ENCODE measurements around the gene MLLT3. TPM values are rescaled to one million over a fixed set of nuclear protein-coding genes. Genes with fewer than 3 reads are reported as not detected.

MLLT3 gene
- total and polyA plus RNA-seq, 2 donors (not counting 1 experiment from before 2014, with no cell fraction given) = 37.3 to 43.8 TPM

DNA sequence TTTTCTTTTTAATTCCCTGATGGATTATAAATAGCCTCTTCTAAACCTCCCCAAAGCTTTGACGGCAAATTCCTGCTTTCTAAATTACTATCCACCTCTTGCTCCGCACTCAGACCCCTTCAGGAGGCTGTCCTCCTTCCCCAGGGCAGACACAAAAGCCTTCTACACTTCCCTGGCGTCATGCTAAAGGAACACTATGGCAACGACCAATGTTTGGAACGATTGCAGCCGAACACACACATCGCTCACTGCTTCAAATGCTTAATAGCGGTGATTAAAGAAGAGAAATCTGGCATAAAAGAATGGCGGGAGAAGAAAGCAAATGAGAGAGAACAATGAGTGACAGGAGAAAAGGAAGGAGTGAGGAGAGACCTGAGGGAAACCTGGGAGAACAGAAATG, 297.3 kb downstream of the MLLT3 start:
- Histone ChIP-seq H3K27me3 (ENCODE audit: control insufficient read depth, insufficient read depth, low read length) (peaks cover 2% of the 10 kb centered on the region), H3K9me3 (ENCODE audit: control insufficient read depth, insufficient read depth, low read depth, low read length) (no peaks in the 10 kb centered on the region), H3K4me3 (replicated peaks in 1 of 4; ENCODE audit: control extremely low read depth in 1 of 4, insufficient read depth in 1 of 4, low read depth in 3 of 4, low read length in 4 of 4) (no peak overlapping the region), H3K36me3 (ENCODE audit: control insufficient read depth, insufficient read depth, low read length) (no peaks in the 10 kb centered on the region), H3K4me1 (ENCODE audit: control insufficient read depth, extremely low read depth, insufficient read depth, low read length) (no peaks in the 10 kb centered on the region), H3K9ac (ENCODE audit: insufficient read depth, low read length) (no peak overlapping the region), H3K27ac (ENCODE audit: insufficient read depth, low read length) (no peak overlapping the region), H3K4me2 (ENCODE audit: extremely low read depth, insufficient read depth, low read length) (no peak overlapping the region), H2AFZ (ENCODE audit: low read length) (no peak overlapping the region), H3K79me2 (ENCODE audit: control insufficient read depth, insufficient read depth, low read length) (no peaks in the 10 kb centered on the region), H4K20me1 (ENCODE audit: control insufficient read depth, extremely low read depth, insufficient read depth, low read length) (no peaks in the 10 kb centered on the region)
- DNase-seq (ENCODE audit: low read depth in 2 of 2) = no peak
- TF ChIP-seq CTCF (conservative IDR thresholded peaks at IDR 0.05 in 1 of 2, IDR thresholded peaks at IDR 0.05 in 1 of 2; ENCODE audit: low read depth in 1 of 2, low read length in 2 of 2) (no peak), EZH2 (IDR thresholded peaks at IDR 0.05; ENCODE audit: low read length, missing control alignments) (no peak)

- Histone ChIP-seq H3K9me3 (ENCODE audit: control insufficient read depth, insufficient read depth, low read depth, low read length) (no peaks in the 10 kb centered on the region), H2AFZ (ENCODE audit: low read length) (no peak overlapping the region), H3K4me2 (ENCODE audit: extremely low read depth, insufficient read depth, low read length) (no peak overlapping the region), H3K4me3 (replicated peaks in 1 of 4; ENCODE audit: control extremely low read depth in 1 of 4, insufficient read depth in 1 of 4, low read depth in 3 of 4, low read length in 4 of 4) (no peak overlapping the region), H3K27ac (ENCODE audit: insufficient read depth, low read length) (no peak overlapping the region), H3K9ac (ENCODE audit: insufficient read depth, low read length) (no peak overlapping the region), H3K4me1 (ENCODE audit: control insufficient read depth, extremely low read depth, insufficient read depth, low read length) (no peaks in the 10 kb centered on the region), H3K27me3 (ENCODE audit: control insufficient read depth, insufficient read depth, low read length) (no peaks in the 10 kb centered on the region), H3K79me2 (ENCODE audit: control insufficient read depth, insufficient read depth, low read length) (no peaks in the 10 kb centered on the region), H4K20me1 (ENCODE audit: control insufficient read depth, extremely low read depth, insufficient read depth, low read length) (no peaks in the 10 kb centered on the region), H3K36me3 (ENCODE audit: control insufficient read depth, insufficient read depth, low read length) (no peaks in the 10 kb centered on the region)
- no peak for DNase-seq (ENCODE audit: low read depth in 2 of 2)
- TF ChIP-seq CTCF (conservative IDR thresholded peaks at IDR 0.05 in 1 of 2, IDR thresholded peaks at IDR 0.05 in 1 of 2; ENCODE audit: low read depth in 1 of 2, low read length in 2 of 2) = no peak
- TF ChIP-seq EZH2 (IDR thresholded peaks at IDR 0.05; ENCODE audit: low read length, missing control alignments) = no peak
These were observed 300.1 kb downstream of the MLLT3 start for GRCh38 chr9:20322212-20322611.

GRCh38 chr9:20321423-20322082, 300.7 kb downstream of the MLLT3 start:
- no peaks in the 10 kb centered on the region for H3K36me3 ChIP-seq (ENCODE audit: control insufficient read depth, insufficient read depth, low read length)
- H3K27ac ChIP-seq (ENCODE audit: insufficient read depth, low read length) = no peak overlapping the region
- H2AFZ ChIP-seq (ENCODE audit: low read length) = no peak overlapping the region
- H4K20me1 ChIP-seq (ENCODE audit: control insufficient read depth, extremely low read depth, insufficient read depth, low read length) = no peaks in the 10 kb centered on the region
- no peak for DNase-seq (ENCODE audit: low read depth in 2 of 2)
- no peaks in the 10 kb centered on the region for H3K79me2 ChIP-seq (ENCODE audit: control insufficient read depth, insufficient read depth, low read length)
- H3K9ac ChIP-seq (ENCODE audit: insufficient read depth, low read length) = no peak overlapping the region
- no peak for TF ChIP-seq EZH2 (IDR thresholded peaks at IDR 0.05; ENCODE audit: low read length, missing control alignments)
- TF ChIP-seq CTCF (conservative IDR thresholded peaks at IDR 0.05 in 1 of 2, IDR thresholded peaks at IDR 0.05 in 1 of 2; ENCODE audit: low read depth in 1 of 2, low read length in 2 of 2) = no peak
- no peaks in the 10 kb centered on the region for H3K9me3 ChIP-seq (ENCODE audit: control insufficient read depth, insufficient read depth, low read depth, low read length)
- no peaks in the 10 kb centered on the region for H3K4me1 ChIP-seq (ENCODE audit: control insufficient read depth, extremely low read depth, insufficient read depth, low read length)
- H3K27me3 ChIP-seq (ENCODE audit: control insufficient read depth, insufficient read depth, low read length) = no peaks in the 10 kb centered on the region
- H3K4me2 ChIP-seq (ENCODE audit: extremely low read depth, insufficient read depth, low read length) = no peak overlapping the region
- no peak overlapping the region for H3K4me3 ChIP-seq (replicated peaks in 1 of 4; ENCODE audit: control extremely low read depth in 1 of 4, insufficient read depth in 1 of 4, low read depth in 3 of 4, low read length in 4 of 4)
